Measurements from ENCODE around the gene ZBTB18.

DNA sequence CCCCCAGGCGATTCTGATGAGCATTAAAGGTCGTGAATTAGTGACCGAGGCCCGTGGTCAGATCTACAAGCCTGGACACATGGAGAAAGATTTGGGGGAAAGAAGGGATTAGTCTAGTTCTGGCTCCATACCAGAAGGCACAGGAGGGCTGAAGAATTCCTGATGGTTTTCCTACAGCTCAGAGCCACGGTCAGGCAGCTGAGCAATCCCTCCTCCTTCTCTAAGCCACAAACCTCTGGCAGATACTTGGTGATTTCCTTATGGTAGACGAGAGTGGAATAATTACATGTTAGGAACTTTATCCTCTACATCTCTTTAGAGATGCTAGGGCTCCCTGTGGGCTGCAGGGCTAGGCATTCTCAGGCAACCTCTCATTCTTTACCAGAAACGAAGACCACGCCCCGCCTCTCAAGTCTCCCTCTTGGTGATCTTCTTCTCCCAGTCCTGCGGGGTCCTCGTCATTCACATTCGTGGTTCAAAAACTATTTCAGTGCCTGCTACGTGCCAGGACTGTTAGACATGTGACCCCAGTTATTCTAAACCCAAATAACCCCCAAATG lies 20.5 kb upstream of the ZBTB18 start:
- TF ChIP-seq, protein P1, sequence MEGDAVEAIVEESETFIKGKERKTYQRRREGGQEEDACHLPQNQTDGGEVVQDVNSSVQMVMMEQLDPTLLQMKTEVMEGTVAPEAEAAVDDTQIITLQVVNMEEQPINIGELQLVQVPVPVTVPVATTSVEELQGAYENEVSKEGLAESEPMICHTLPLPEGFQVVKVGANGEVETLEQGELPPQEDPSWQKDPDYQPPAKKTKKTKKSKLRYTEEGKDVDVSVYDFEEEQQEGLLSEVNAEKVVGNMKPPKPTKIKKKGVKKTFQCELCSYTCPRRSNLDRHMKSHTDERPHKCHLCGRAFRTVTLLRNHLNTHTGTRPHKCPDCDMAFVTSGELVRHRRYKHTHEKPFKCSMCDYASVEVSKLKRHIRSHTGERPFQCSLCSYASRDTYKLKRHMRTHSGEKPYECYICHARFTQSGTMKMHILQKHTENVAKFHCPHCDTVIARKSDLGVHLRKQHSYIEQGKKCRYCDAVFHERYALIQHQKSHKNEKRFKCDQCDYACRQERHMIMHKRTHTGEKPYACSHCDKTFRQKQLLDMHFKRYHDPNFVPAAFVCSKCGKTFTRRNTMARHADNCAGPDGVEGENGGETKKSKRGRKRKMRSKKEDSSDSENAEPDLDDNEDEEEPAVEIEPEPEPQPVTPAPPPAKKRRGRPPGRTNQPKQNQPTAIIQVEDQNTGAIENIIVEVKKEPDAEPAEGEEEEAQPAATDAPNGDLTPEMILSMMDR (IDR thresholded peaks at IDR 0.05; ENCODE audit: poor library complexity, severe bottlenecking) = no peak
- TF ChIP-seq RAD21 (conservative IDR thresholded peaks at IDR 0.05) = no peak
- no peak for TF ChIP-seq EP300 (conservative IDR thresholded peaks at IDR 0.05; ENCODE audit: poor library complexity, severe bottlenecking)
